ENCODE measurements around the gene KLHL6.

The KLHL6 gene

DNA sequence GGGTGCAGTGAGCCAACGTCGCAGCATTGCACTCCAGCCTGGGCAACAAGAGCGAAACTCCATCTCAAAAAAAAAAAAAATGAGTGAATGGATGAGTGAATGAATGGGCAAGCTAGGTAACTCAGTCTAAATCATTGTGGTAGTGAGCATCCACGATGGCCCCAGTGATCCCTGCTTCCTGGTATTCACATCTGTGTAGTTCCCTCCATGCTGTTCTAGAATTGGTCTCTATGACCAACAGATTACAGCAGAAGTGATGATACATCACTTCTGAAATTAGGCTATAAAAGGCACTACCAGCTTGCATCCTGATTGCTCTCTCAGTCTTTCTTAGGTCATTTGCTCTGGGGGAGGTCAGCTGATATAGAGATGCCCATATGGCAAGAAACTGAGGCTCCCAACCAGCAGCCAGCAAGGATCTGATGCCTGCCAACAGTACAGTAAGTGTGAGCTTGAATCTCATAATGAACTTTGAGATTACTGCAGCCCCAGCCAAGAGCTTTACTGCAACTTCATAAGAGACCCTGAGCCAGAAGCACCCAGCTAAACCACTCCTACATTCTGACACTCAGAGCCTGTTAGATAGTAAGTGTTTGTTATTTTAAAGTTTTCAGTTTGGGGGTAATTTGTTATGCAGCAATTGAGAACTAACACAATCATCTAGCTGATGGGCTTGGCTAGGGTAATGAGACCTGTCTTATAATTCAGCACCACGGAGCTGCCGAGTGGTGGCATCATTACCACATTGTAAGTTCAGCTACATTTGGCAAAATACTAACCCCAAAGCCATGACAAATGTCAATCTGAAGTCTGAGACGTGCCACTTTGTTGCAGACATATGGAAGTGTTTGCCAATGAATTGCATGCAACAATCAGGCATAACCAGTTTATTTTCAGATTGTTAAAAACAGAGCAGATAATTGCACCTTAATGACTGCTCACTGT is 53.0 kb downstream of the KLHL6 start:
- DNase-seq, result no peak

DNA sequence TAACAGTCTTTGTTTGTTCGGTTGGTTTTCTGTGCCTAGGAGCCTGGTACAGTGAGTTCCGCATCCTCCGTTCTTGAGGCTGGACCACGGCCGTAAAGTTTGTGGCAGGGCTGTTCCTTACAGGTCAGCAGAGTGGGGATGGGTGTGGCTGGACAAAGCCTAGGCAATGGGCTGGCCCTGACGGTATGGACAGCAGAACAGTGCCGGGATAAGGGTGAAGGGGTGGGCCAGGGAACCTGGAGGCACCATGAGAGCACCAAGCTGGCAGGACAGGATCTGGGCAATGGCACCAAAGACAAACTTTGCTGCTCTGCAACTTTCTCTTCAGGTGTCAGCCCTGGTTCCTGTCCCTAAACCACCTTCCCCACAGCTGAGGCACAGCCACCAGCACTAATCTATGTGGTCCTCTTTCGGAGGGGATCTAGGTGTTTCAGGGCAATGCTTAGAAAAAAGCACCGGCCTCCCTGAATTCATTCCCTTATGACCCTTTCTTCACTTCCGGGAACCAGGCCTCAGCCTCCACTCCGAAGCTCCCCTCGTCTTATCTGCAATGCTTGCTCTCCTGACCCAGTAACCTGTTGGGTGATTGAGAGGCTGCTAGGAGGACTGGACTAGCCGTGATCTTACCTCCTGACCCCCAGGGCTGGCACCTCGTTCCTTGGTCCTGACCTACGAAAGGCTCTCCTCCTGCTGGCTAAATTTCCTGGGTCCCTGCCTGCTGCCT is 54.4 kb downstream of the KLHL6 start:
- DNase-seq, result no peak

DNA sequence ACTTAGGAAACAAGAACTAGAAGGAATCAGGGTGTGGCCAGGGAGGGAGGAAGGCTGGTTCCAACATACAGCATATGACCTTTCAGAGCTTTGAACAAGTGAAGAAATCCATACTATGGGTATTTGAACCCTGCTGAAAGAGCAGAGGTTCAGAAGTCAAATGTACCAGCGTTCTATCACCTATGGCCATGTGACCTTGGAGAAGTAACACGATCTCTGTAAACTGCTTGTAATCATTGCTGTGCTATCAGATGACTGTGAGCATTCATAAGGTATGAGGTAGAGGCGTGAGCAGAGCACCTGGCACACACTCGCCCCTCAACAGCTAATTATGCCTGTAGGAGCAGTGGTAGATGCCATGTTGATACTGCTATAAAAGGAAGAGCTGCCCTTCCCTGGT is 55.2 kb downstream of the KLHL6 start:
- DNase-seq, result no peak

DNA sequence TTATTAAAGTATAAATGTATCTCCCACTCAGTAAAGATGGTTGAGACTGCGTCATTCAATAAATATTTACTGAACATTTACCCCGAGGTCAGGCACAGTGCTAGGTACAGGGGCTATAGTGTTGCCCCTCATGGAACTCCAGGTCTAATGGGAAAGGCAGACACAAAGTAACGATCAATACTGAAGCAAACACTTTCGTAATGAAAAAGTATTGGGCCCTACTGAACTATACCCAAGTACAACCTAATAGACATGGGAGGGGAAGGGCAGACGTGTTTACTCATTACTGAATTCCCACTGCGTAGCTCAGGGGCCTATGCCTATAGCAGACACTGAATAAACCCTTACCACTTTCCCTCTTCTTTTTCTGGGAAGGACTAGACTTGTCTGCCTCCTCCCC is 56.9 kb downstream of the KLHL6 start:
- no peak for DNase-seq

DNA sequence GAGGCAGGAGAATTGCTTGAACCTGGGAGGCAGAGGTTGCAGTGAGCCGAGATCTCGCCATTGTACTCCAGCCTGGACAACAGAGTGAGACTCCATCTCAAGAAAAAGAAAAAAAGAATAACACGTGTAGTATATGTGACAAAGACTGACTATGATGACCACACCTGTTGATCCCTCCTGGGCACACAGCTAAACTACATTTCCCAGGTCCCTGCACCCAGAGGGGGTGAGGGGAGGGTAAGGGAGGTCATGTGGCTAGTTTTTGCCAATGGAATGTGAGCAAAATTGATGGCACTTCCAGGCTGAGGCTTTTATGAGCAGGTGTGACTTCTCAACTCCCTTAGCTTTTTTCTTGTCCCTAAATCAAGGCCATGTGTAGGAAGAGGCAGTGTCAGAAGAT is 58.2 kb downstream of the KLHL6 start:
- no peak for DNase-seq

DNA sequence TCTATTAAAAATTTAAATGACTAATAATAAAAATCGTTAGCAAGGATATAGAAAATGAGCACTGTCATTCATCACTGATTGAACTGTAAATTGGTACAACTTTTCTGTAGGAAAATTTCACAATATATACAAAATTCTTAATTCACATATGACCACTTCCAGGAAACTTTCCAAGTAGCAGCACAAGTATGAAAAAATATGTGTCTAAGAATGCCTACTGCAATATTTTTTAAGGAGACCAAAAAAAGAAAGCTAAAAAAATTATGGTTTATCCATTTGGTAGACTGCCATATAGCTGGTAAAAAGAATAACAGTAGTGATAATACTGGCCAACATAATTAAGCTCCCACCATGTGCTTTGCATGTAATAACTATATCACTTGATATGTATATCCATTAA is 59.2 kb downstream of the KLHL6 start:
- no peak for DNase-seq

DNA sequence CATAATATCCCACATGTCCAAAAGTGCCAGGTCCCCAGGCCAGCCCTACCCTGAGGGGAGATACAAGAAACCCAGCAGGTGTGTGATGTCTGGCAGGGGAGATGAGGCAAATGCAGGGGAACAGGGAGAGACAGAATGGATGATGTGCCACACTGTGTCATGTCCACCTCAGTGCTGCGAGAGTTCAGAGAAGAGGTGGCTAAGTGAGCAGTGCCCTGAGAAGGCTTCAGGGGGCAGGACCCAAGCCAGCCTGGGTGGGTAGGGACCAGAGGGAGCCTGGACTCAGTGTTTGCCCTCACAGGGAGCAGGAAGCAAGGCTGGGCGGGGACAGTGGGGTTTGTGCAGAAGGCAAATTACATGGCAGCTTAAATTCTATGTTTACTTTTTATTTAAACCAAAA is 61.2 kb downstream of the KLHL6 start:
- no peak for DNase-seq

DNA sequence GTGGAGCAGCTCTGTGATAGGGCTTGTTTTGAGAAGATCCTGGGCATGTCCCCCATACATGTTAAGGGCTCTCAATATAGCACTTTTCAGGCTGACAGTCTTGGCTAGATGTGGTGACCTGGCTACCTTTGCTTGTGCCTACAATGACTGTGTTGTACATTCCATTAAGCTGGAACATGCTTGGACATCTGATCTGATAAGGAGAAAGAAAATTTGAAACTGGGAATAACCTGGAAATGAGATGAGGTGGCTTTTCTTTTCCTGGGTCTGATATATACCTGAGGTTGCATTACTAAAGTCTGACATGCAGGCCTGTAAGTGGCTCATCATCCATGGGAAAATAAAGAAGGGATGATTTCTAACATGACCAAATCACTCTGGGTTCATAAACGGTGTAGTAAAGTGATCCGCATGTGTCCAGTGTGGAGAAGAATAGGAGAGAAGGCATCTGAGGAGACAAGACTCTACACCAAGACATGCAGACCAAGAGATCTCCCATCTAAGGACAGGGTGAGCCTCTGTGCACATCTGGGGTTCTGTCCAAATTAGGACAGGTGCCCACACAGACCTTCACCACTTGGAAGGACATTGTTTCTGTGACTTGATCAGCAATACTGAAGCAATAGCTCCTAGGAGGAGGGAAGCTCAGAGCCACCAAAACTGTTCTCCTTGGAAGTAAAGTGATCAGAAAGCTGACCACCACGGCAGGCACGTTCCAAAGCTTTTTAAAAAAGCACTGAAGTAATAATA is 62.0 kb downstream of the KLHL6 start:
- DNase-seq, result no peak

DNA sequence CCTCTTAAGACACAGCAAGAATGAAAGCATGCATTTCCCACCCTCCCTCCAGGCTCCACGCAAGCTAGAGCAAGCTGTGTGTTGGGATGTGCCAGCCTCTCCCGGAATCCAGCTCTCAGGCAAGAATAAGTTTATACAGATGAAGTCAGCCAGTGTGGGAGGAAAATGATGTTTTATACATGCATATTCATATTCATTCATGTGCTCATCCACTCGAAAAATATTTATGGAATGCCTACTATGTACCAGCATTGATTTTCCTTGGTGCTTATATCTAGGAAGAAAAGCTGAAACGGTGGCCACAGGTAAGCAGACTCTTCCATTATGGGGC is 62.7 kb downstream of the KLHL6 start:
- DNase-seq, result no peak

DNA sequence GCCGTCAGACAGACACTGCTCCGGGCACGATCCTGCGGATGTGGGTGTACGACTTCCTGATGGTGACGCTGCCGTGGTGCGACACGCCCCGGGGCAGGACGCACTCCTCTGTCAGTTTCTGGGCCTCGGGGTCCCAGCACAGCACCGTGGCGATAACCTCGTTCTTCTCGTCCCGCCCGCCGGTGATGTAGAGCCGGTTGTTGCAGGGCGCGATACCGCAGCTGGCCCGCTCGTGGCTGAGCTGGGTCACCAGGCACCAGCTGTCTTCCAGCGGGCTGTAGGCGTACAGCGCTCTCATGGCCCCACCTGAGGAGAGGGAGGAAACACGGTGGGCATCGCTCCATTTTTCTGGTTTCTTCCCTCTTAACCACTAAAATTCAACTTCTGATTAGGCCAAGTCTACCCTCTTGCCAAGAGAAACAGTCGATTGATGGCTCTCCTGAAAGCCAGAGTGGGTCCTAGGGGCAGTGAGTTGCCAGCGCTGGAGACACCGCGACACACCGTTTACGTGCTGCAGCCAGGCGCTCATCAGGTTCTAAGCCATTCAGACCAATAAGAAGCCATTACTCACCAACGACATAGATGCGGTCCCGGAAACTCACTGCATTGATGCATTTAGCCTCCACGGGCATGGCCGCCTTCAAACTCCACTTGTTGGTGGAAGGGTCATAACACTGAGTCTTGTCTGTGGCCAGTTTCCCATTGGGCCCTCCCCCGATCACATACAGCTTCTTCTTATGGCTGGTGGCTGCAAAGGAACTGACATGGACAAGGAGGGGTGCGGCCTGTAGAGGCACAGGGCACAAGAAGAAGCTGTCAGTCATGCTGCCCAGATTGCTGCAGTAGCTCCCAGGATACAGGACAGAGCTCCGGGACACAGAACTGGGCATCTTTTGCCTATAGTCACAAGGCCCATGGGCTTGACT is 63.3 kb downstream of the KLHL6 start:
- no peak for DNase-seq

DNA sequence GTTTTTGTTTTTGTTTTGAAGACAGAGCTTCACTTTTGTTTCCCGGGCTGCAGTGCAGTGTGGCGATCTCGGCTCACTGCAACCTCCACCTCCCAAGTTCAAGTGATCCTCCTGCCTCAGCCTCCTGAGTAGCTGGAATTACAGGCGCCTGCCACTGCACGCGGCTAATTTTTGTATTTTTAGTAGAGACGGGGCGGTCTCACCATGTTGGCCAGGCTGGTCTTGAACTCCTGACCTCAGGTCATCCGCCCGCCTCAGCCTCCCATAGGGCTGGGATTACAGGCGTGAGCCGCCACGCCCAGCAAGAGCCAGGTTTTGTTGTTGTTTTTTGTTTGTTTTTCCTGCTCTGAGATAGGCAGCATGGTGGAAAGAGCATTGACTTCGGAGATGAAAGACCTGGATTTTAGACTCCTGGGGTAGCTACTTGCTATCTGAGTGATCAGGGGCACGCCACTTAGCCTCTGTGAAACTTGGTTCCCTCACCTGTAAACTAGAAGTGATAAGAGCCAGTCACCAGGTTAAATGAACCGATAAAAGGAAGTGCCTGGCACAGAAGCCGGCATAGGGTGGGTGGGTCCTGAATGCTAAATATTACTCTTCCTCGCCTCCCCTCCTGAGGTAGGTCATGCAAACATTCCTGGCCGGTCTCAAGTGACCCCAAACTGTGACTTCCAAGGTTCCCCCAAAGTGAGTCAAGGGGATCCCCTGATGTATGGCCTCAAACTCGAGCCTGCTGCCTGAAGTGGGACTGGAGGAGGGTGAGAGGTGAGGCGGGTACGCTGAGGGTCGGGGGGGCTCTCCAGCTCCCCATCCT is 64.2 kb downstream of the KLHL6 start:
- DNase-seq, result no peak

DNA sequence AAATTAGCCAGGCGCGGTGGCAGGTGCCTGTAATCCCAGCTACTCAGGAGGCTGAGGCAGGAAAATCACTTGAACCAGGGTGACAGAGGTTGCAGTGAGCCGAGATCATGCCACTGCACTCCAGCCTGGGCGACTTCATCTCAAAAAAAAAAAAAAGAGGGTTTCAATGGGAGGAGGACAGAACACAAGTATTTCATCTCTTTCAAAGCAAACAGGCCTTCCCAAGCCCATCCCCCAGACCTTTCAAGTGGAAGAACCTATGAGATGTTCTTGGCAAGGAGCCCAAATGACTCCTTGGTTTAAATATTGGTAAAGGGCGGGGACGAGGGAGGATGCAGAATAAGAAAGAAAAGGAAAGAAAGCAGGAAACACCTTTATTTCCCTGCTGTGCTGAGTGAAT is 64.9 kb downstream of the KLHL6 start:
- DNase-seq, result no peak

DNA sequence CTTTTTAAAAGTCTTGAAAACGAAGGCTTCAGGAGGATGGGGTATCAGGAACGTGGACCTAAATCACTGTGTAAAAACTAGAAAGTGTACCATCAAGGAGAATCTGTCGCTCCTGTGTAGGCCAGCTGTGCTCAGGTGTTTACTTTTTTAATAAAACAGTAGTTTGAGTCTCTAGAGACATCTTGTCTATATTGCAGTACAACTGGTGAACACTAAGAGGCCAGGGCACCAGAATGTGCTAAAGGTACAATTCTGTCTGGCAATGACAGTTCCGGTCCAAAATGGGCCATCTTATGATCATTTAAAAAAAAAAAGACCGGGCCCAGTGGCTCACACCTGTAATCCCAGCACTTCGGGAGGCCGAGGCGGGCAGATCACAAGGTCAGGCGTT is 65.3 kb downstream of the KLHL6 start:
- DNase-seq, result no peak

DNA sequence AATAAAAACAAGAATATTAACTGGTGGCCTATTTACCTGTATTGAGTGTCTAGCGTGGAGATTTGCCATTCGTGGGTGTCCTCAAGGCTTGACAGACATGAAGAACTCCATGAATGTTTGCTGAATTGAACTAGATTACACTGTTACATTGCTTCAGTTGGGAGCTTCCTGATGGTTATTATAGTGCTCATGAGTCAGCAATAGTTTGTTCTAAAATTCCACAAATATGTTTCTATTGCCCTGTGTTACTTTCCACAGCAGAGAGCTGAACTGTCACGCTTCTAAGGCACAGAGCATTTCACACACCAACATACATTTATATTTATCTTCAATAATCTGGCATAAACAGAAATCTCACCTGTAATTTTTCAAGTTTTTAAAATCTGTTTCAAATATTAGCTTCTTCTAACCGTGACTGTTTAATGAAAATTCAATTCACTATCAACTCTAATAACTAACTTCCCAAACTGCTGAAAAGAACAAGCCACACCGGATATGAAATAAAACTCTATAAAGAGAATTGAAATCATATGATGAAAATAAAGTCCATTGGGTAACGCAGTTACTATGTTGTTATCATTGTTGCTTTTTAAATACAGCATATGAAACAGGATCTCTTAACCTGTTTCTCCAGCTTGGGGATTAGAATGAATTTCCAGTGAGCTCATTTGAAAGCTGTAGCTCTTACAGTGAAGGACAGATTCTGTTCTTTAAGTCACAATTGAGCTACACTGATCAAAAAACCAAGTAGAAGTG is 65.9 kb downstream of the KLHL6 start:
- no peak for DNase-seq

DNA sequence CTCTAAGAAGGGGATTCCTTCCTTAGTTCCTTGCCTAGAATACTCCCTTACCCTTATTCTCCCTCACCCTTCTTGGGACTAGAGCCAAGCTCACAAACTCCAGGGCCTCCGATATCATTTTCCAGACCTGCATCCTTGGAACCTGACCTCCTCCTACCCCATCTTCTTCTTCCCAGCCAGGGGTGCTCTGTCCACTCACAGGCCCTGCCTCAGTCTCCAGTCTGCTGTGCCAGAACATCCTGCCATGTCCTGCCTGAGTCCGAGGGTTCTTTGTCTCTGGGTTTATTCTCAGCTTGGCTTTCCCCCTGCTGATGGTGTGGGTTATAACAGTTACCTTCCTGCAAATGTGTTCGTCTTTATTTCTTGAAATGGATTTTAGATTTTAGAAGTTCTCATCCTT is 67.2 kb downstream of the KLHL6 start:
- no peak for DNase-seq

DNA sequence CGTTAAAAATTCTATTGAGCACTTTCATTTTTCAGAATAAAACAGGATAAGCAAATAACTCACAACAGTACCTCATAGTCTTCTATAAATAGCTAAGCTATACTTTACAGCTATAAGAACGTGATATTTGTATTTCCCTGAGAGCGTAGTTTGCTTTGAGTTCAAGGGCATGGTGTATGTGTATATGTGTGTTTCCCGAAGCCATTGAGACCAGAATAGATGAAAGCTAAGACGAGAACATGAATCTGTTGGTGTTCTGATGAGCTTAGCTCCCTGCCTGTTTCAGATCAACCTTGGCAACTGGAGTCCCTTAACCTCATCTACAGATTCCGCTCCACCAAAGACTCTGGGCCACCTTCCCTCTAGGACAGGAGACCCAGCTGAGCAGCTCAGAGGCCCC is 67.6 kb downstream of the KLHL6 start:
- no peak for DNase-seq

DNA sequence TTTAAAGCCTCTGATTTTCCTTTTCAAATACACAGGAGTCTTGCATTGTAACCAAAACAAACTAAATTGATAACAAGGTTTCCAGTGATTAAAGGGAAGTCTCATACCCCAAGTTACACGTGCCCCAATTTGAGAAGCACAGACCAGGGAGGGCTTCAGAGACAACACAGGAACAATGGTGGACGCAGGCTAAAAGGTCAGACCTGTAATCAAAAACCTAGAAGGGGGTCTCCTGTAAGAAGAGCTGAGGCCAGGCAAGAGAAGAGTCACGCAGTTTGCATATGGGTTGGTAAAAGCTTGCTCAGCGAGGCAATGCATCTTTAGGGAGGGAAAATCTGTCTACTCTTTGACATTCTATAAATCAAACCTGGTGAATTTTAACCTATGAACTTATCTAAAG is 68.5 kb downstream of the KLHL6 start:
- DNase-seq, result no peak

DNA sequence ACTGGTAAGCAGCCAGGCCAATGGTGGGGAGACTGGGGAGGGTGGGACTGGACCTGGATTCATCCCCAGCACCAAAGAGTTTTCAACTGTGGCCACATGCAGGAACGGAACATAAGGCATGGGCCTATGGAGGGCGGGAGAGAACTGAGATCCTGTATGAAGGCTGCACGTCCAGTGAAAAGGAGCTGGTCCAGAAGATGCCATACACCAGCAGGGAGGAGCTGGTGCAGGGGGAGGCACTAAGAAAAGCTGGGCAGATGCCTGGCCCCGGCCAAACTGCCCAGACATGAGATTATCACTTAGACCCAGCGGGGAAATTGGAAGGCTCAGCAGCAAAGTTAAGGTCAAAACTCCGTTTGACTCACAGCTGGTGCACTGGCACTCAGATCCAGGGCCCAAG is 69.0 kb downstream of the KLHL6 start:
- DNase-seq, result no peak

DNA sequence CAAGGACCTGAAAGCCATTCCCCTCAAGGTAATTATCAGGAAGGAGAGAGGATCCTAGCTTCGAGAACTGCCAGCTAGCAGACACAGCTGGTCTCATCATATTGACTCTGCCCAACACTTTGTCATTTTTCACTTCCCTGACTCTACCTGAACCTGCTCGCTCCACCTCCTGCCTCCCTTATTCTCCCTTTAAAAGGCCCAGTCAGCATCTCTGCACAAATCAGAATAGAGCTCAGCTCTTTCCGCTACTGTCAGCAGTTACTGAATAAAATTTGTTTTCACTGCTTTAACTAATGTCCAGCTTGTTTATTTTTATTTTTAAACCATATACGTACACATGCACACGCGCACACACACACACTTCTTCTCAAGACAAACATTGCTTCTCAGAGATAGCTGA is 69.9 kb downstream of the KLHL6 start:
- DNase-seq, result no peak

DNA sequence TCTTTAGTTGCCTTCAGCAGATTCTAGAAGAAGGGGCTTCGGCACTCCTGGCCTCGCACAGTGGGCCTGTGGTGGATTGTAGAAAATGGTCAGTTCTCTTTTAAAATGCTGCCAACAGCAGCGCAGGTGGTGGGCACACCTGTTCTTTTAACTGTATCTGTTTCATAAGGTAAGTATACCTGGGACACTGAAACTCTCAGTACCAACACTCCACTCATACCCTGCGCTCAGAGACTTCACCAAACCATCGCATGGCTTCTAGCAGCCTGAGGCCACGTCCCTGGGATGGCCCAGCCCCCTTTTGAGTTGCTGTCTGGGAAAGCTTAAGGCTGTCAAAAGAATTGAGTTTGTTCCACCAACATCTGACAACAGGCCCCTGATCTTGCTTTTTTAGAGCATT is 70.4 kb downstream of the KLHL6 start:
- DNase-seq, result no peak
